ENCODE results near the gene BMP2.

BMP2 gene

DNA sequence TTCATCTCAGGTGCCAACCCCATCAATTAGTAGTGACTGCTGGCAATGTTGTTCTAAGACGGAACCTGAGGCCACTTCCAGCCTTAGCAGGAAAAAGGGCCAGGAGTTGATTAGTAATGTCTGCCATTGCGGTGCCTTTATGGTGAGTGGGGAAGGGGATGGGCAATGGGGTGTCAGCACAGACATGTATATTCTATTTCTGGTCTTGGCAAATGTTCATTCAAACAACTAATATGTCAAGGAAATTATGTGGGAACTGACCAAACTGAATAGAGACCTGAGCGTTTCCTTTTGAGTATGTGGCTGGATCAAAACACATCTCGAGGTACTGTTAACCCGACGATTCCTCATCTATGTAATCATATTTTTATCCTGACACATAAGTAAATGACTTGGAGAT lies 34.6 kb upstream of the BMP2 start:
- Histone ChIP-seq H3K9ac (ENCODE audit: low read length) (no peak overlapping the region), H3F3A (ENCODE audit: insufficient read depth) (no peaks in the 10 kb centered on the region), H3K27ac (ENCODE audit: low read depth, low read length) (no peak overlapping the region), H3K9me2 (replicated peaks; ENCODE audit: insufficient read depth, low read length) (no peaks in the 10 kb centered on the region), H3K4me3 (ENCODE audit: insufficient read depth, low read length, poor library complexity, severe bottlenecking) (no peak overlapping the region), H3K4me2 (ENCODE audit: low read depth, low read length, poor library complexity, severe bottlenecking) (no peak overlapping the region), H3K9me3 (ENCODE audit: insufficient read depth, low read length) (no peaks in the 10 kb centered on the region), H3K27me3 (ENCODE audit: low read length) (no peaks in the 10 kb centered on the region), H2AFZ (ENCODE audit: low read depth, low read length, severe bottlenecking) (no peak overlapping the region), H3K36me3 (ENCODE audit: low read length) (no peaks in the 10 kb centered on the region), H4K20me1 (ENCODE audit: low read depth, low read length) (no peaks in the 10 kb centered on the region), H3K79me2 (ENCODE audit: insufficient read depth, low read length) (no peaks in the 10 kb centered on the region)
- TF ChIP-seq, protein P1, sequence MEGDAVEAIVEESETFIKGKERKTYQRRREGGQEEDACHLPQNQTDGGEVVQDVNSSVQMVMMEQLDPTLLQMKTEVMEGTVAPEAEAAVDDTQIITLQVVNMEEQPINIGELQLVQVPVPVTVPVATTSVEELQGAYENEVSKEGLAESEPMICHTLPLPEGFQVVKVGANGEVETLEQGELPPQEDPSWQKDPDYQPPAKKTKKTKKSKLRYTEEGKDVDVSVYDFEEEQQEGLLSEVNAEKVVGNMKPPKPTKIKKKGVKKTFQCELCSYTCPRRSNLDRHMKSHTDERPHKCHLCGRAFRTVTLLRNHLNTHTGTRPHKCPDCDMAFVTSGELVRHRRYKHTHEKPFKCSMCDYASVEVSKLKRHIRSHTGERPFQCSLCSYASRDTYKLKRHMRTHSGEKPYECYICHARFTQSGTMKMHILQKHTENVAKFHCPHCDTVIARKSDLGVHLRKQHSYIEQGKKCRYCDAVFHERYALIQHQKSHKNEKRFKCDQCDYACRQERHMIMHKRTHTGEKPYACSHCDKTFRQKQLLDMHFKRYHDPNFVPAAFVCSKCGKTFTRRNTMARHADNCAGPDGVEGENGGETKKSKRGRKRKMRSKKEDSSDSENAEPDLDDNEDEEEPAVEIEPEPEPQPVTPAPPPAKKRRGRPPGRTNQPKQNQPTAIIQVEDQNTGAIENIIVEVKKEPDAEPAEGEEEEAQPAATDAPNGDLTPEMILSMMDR (IDR thresholded peaks at IDR 0.05; ENCODE audit: insufficient read depth, low read length, poor library complexity, severe bottlenecking) = no peak
- TF ChIP-seq EZH2phosphoT487 (conservative IDR thresholded peaks at IDR 0.05; ENCODE audit: low read length) = no peak

DNA sequence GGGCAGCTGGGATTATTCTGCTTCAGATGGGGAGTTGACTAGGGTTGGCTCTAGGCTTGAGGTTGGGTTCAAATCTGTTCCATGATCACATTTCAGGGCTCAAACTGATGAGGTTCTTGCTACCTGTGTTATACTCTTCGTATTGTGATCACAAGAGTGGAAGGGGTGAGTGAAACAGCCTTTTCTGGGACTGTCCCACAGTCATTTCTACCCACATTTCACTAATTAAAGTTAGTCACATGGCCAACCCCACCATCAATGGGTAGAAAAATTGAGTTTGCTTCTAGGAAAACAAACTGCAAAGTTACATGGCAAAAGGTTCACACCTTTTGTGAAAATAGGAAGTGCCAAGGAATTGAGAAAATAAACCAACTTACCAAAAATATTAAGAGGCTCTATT lies 33.5 kb upstream of the BMP2 start:
- no peak for TF ChIP-seq EZH2phosphoT487 (conservative IDR thresholded peaks at IDR 0.05; ENCODE audit: low read length)
- TF ChIP-seq, protein P1 (IDR thresholded peaks at IDR 0.05; ENCODE audit: insufficient read depth, low read length, poor library complexity, severe bottlenecking) = no peak
- Histone ChIP-seq H3K36me3 (ENCODE audit: low read length) (no peaks in the 10 kb centered on the region), H4K20me1 (ENCODE audit: low read depth, low read length) (no peaks in the 10 kb centered on the region), H3K9me2 (replicated peaks; ENCODE audit: insufficient read depth, low read length) (no peaks in the 10 kb centered on the region), H3K27ac (ENCODE audit: low read depth, low read length) (no peak overlapping the region), H3K4me3 (ENCODE audit: insufficient read depth, low read length, poor library complexity, severe bottlenecking) (no peak overlapping the region), H3K79me2 (ENCODE audit: insufficient read depth, low read length) (no peaks in the 10 kb centered on the region), H3K4me2 (ENCODE audit: low read depth, low read length, poor library complexity, severe bottlenecking) (no peak overlapping the region), H3K9me3 (ENCODE audit: insufficient read depth, low read length) (no peaks in the 10 kb centered on the region), H3F3A (ENCODE audit: insufficient read depth) (no peaks in the 10 kb centered on the region), H3K9ac (ENCODE audit: low read length) (no peak overlapping the region), H2AFZ (ENCODE audit: low read depth, low read length, severe bottlenecking) (no peak overlapping the region), H3K27me3 (ENCODE audit: low read length) (no peaks in the 10 kb centered on the region)

DNA sequence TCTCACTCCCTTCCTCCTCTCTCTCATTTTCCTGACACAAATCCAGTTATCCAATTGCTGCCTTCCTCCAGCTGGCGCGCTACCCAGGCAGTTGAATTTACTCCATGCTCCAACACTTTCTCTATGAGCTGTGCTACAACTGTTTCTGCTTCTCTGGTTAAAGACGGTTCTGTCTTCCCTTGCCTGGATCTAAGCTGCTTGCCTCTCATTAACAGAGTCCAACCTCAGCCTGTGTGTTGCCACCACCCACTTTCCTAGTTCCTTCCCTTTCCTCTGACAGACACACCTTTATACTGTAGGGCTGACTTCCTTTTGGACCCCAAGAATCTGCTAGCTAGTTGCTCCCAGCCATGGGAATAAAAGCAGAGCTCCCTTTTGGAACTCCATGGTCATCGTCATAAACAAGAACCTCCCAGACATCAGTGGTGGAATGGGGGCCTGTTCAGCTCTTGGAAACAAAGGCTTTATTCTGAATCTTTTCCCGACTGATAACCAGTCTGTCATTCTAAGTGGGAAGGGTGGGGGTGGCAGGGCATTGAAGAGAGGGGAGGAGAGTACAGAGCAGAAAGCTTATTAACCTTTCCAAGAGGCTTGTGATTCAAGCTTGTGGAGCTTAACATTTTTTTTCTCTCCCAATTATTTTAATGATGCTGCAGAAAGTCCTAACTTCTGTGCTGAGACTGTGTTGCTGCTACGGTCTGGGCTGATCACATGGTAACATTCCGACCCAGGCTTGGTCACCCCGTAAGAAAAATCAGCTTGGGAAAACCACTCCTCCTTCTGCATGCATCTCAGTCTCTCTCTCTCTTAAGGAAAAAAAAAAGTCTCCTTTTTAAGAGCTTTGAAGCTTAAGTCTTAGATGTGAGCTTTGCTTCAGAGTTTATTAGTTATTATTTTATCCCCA lies 31.3 kb upstream of the BMP2 start:
- Histone ChIP-seq H3K27me3 (ENCODE audit: low read length) (no peaks in the 10 kb centered on the region), H3K9me3 (ENCODE audit: insufficient read depth, low read length) (no peaks in the 10 kb centered on the region), H3K27ac (ENCODE audit: low read depth, low read length) (no peak overlapping the region), H3K36me3 (ENCODE audit: low read length) (no peaks in the 10 kb centered on the region), H3F3A (ENCODE audit: insufficient read depth) (no peaks in the 10 kb centered on the region), H4K20me1 (ENCODE audit: low read depth, low read length) (no peaks in the 10 kb centered on the region), H3K4me3 (ENCODE audit: insufficient read depth, low read length, poor library complexity, severe bottlenecking) (no peak overlapping the region), H3K79me2 (ENCODE audit: insufficient read depth, low read length) (no peaks in the 10 kb centered on the region), H3K4me2 (ENCODE audit: low read depth, low read length, poor library complexity, severe bottlenecking) (no peak overlapping the region), H2AFZ (ENCODE audit: low read depth, low read length, severe bottlenecking) (no peak overlapping the region), H3K9me2 (replicated peaks; ENCODE audit: insufficient read depth, low read length) (no peaks in the 10 kb centered on the region), H3K9ac (ENCODE audit: low read length) (no peak overlapping the region)
- TF ChIP-seq EZH2phosphoT487 (conservative IDR thresholded peaks at IDR 0.05; ENCODE audit: low read length) = no peak
- TF ChIP-seq, protein P1 (IDR thresholded peaks at IDR 0.05; ENCODE audit: insufficient read depth, low read length, poor library complexity, severe bottlenecking) = no peak
